ENCODE data around the gene ACSM2B. TPM values are rescaled to one million over a fixed set of nuclear protein-coding genes. Genes with fewer than 3 reads are reported as not detected.

ACSM2B gene
- total and polyA plus RNA-seq, 2 of the 4 experiments (the other 2 are of a cell fraction) = not detected

GRCh38 chr16:20568404-20568803, 7.8 kb downstream of the ACSM2B start:
- no peak overlapping the region for H2AK5ac ChIP-seq (ENCODE audit: low read depth, low read length)
- TF ChIP-seq RAD21 (IDR thresholded peaks at IDR 0.05; ENCODE audit: low read length) (no peak), ELK1 (IDR thresholded peaks at IDR 0.05; ENCODE audit: borderline replicate concordance, low read depth, low read length) (no peak), BHLHE40 (IDR thresholded peaks at IDR 0.05; ENCODE audit: low read depth, low read length) (no peak), NFE2L2 (IDR thresholded peaks at IDR 0.05; ENCODE audit: low read depth, low read length) (no peak), MAFK (IDR thresholded peaks at IDR 0.05; ENCODE audit: low read depth, low read length) (no peak), CHD1 (IDR thresholded peaks at IDR 0.05; ENCODE audit: low read depth, low read length) (no peak)
- intact Hi-C loops (cut with micrococcal nuclease) (no loop called here), dilution Hi-C loops (cut with HindIII; ENCODE audit: low sequenced_read_pairs, unreplicated experiment) (no loop called here), in situ Hi-C loops (cut with MboI; ENCODE audit: low sequenced_read_pairs) (no loop called here)
- no peaks in the 10 kb centered on the region for H3K27me3 ChIP-seq (ENCODE audit: control insufficient read depth, insufficient read depth, low read length)
- no TSS peak for BruUV-seq (replicated peaks)
- H4K5ac ChIP-seq (ENCODE audit: low read depth, low read length) = no peak overlapping the region
- DNase-seq (no peak), ATAC-seq (ENCODE audit: low read depth) (no peak)
- H3K4me3 ChIP-seq (ENCODE audit: insufficient read depth, low read depth, low read length) = no peak overlapping the region
- no peaks in the 10 kb centered on the region for H3K79me1 ChIP-seq (ENCODE audit: low read depth in 1 of 2, low read length in 2 of 2)
- H4K8ac ChIP-seq (ENCODE audit: low read depth in 2 of 2, low read length in 2 of 2) = no peak overlapping the region
- ChIA-PET CTCF (no interaction called here), POLR2A (ENCODE audit: unreplicated experiment) (no interaction called here)
- H2AFZ ChIP-seq (replicated peaks; ENCODE audit: low read length, poor library complexity) = no peak overlapping the region
- no peaks in the 10 kb centered on the region for H4K20me1 ChIP-seq (ENCODE audit: insufficient read depth, low read length)
- H3K4me1 ChIP-seq (ENCODE audit: control insufficient read depth, insufficient read depth, low read length) = no peaks in the 10 kb centered on the region
- H2BK20ac ChIP-seq (ENCODE audit: low read depth, low read length) = no peak overlapping the region
- no peak overlapping the region for H3K9ac ChIP-seq (ENCODE audit: low read depth, low read length)
- H3K36me3 ChIP-seq (ENCODE audit: control insufficient read depth, insufficient read depth, low read length) = no peaks in the 10 kb centered on the region
- no peaks in the 10 kb centered on the region for H3K9me1 ChIP-seq (ENCODE audit: insufficient read depth, low read length)
- no peak overlapping the region for H3K18ac ChIP-seq (ENCODE audit: low read depth, low read length)
- H3K27ac ChIP-seq (ENCODE audit: insufficient read depth, low read length) = no peak overlapping the region
- H4K91ac ChIP-seq (ENCODE audit: insufficient read depth, low read depth, low read length) = no peak overlapping the region
- no peak overlapping the region for H3K23ac ChIP-seq (ENCODE audit: low read depth, low read length)
- no peaks in the 10 kb centered on the region for H3K9me3 ChIP-seq (ENCODE audit: control insufficient read depth, insufficient read depth, low read length)
- no peak overlapping the region for H3K56ac ChIP-seq (ENCODE audit: extremely low read depth, insufficient read depth, low read length)
- H3K4ac ChIP-seq (ENCODE audit: low read depth, low read length) = no peak overlapping the region
- H2BK5ac ChIP-seq (ENCODE audit: low read depth, low read length, poor library complexity, severe bottlenecking) = no peak overlapping the region
- H3K14ac ChIP-seq (replicated peaks; ENCODE audit: low read depth, low read length) = no peak overlapping the region
- no peak overlapping the region for H2BK120ac ChIP-seq (ENCODE audit: low read depth, low read length)
- H2BK15ac ChIP-seq (ENCODE audit: low read depth, low read length) = no peak overlapping the region
- H2AK9ac ChIP-seq (replicated peaks; ENCODE audit: low read depth, low read length, poor library complexity) = no peak overlapping the region
- H3K4me2 ChIP-seq (ENCODE audit: low read depth, low read length) = no peak overlapping the region
- WGBS, 2 experiments (ENCODE audit: extremely low coverage in 2 of 2, insufficient read length in 1 of 2) = no CpG with 5 or more reads among the region's 3 CpGs
